GM19351 (cell line): ENCODE data around the gene VPS18.

ENCODE experiments used
- ATAC-seq: cut with Tn5 transposase; IDR thresholded peaks from one replicate; pipeline ENCODE4 v1.9.1; 2021; ENCODE audit warnings: mild to moderate bottlenecking, moderate library complexity; ENCODE audit not compliant: unreplicated experiment

VPS18 gene

DNA sequence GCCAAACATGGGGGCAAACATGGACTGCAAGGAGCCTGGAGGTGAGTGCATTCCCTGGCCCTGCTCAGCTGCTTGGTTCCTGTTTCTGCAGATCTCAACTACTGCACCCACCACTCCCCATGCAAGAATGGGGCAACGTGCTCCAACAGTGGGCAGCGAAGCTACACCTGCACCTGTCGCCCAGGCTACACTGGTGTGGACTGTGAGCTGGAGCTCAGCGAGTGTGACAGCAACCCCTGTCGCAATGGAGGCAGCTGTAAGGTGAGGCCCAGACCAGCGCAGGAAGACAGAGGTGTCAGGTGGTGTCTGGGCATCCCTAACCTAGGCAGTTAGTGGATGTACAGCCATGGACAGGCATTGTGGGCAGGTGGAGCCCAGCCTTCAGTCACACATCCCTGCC lies 40.2 kb downstream of the VPS18 start:
- ATAC-seq: no peak

DNA sequence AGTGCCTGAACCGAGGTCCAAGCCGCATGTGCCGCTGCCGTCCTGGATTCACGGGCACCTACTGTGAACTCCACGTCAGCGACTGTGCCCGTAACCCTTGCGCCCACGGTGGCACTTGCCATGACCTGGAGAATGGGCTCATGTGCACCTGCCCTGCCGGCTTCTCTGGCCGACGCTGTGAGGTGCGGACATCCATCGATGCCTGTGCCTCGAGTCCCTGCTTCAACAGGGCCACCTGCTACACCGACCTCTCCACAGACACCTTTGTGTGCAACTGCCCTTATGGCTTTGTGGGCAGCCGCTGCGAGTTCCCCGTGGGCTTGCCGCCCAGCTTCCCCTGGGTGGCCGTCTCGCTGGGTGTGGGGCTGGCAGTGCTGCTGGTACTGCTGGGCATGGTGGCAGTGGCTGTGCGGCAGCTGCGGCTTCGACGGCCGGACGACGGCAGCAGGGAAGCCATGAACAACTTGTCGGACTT lies 42.0 kb downstream of the VPS18 start:
- ATAC-seq: no peak

DNA sequence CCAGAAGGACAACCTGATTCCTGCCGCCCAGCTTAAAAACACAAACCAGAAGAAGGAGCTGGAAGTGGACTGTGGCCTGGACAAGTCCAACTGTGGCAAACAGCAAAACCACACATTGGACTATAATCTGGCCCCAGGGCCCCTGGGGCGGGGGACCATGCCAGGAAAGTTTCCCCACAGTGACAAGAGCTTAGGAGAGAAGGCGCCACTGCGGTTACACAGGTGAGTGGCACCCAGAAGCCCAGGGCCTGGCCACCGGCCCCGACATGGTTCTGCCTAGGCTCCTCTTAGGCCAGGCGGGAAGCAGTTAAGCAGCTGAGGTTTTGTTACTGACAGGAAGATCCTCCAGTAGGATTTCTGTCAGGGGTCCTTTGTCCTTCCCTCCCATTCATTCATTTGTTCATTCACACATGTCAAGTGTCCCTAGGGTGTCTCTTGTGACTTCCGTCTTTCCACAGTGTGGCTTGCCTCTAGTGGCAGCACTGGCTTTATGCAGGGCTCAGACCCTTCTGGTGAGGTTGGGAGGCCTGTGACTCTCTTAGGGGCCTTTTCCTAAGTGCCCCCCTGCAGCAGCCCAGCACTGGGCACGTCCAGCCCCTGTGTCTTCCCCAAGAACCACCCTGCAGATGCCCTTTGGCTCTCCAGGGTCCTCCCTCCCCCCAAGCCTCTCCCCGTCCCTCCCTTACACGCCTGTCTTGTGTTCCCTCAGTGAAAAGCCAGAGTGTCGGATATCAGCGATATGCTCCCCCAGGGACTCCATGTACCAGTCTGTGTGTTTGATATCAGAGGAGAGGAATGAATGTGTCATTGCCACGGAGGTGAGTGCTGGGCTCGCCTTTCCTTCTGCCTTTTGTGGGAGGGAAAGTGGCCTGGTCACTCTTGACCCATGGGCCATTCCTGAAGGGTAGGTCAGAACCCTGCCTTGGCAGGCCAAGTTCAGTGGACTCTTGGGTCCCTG lies 42.7 kb downstream of the VPS18 start:
- no peak for ATAC-seq

DNA sequence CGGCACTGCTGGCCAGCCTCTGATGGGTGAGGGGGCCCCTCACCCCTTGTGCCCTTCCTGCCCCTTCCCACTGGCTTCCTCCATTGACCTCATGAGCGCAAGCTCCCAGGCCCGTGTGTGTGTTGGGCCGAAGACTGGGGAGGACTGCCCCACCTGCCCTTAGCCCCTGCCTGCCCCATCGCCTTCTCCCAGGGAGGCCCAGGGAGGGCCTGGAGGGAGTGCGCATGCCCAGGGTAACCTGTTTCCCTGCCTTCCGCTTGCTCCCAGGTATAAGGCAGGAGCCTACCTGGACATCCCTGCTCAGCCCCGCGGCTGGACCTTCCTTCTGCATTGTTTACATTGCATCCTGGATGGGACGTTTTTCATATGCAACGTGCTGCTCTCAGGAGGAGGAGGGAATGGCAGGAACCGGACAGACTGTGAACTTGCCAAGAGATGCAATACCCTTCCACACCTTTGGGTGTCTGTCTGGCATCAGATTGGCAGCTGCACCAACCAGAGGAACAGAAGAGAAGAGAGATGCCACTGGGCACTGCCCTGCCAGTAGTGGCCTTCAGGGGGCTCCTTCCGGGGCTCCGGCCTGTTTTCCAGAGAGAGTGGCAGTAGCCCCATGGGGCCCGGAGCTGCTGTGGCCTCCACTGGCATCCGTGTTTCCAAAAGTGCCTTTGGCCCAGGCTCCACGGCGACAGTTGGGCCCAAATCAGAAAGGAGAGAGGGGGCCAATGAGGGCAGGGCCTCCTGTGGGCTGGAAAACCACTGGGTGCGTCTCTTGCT lies 43.7 kb downstream of the VPS18 start:
- ATAC-seq: no peak

GRCh38 chr15:40938536-40938870 lies 44.3 kb downstream of the VPS18 start:
- ATAC-seq: no peak

GRCh38 chr15:40940296-40940801 lies 46.1 kb downstream of the VPS18 start:
- ATAC-seq: no peak

- ATAC-seq: no peak
These were observed 46.8 kb downstream of the VPS18 start for GRCh38 chr15:40941068-40941527.

DNA sequence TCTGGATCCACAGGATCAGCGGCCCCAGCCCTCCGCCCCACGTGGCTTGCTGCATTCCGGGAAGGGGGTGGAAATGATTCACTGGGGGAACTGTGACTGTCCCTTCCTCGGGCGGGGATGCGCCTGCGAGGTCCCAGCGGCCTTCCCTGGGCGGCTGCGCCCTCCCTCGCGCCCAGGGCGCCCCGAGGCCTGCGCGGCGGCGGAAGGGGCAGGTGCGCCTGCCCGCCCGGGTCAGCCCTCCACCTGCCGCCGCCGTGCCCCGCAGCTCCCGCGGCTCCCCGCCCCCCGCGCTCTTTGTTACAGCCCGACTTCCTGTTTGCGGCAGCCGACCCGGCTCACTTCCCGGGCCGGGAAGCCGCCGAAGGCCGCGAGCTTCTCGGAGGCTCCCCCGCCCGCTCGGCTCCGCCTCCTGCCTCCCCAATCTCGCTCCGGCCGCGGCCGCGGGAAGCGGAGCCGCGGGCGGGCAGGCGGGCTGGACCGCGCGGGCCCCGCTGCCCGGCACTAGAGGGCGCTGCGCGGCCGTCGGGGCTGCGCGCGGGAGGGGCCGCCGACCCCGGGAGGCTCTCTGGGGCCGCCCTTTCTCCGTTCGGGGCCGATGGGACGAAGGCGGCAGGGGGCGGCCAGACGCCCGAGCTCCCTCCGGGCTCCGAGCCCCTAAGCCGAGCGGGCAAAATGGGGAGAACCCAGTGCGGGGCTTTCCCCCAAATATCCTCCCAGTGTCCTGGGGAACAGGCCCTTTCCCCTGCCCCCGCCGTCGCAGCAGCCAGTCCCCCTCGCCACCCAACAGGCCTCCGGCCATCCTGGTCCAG lies 47.5 kb downstream of the VPS18 start:
- ATAC-seq: peak; percentile 72

DNA sequence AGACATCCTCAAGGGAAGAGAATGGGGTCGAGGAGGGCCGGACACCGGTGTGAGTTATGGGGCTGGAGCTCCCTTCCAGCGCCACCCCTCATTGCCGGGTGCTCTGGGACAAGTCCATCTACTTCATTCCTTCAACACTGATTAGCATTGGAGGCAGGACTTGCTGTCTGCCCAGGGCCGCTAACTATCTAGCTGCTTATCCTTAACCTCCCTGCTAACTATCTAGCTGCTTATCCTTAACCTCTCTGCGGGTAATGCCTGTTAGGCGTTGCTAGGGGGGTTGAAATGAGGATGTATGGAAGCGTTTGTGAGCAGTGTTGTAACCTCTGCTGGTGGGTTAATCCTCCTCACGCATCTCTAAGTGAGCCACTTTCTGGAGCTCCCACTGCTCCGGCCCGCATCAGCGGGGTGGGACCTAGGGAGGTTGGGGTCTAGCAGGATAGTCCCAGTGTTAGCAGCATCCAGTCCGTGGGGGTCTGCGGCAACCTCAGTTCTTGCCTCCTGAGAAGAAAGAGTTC lies 48.1 kb downstream of the VPS18 start:
- ATAC-seq: no peak

- no peak for ATAC-seq
These were observed 48.6 kb downstream of the VPS18 start for GRCh38 chr15:40942878-40943277.

DNA sequence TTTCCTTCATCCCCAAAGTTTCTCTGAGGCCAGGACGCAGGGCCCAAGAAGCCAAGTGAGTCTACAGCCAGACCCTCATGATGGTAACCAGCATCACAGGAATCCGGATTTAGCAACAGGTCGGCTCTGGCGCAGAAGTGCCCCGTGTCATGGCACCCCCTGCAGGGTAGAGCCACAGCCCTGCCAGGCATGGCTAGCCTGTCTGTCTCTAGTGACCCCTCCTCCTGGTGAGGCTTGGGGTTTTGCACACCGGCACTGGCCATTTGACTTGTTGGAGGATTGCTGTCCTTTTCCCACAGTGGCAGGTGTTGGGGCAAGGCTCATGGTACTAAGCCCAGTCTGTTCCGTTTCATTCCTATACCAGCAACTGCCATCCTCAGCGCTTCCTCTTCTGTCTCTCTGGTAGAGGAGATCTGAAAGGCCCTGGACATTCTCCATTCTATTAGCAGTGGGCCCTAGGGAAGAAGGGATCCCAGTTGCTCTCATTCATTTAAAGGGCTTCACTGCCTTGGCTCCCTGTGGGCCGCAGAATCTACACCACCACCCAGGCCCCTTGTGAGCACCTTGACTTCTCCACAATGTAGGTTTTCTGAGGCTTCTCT lies 49.6 kb downstream of the VPS18 start:
- no peak for ATAC-seq

GRCh38 chr15:40944510-40945296 lies 50.5 kb downstream of the VPS18 start:
- no peak for ATAC-seq

- ATAC-seq: no peak
These were observed 54.6 kb downstream of the VPS18 start for GRCh38 chr15:40948706-40949473.

DNA sequence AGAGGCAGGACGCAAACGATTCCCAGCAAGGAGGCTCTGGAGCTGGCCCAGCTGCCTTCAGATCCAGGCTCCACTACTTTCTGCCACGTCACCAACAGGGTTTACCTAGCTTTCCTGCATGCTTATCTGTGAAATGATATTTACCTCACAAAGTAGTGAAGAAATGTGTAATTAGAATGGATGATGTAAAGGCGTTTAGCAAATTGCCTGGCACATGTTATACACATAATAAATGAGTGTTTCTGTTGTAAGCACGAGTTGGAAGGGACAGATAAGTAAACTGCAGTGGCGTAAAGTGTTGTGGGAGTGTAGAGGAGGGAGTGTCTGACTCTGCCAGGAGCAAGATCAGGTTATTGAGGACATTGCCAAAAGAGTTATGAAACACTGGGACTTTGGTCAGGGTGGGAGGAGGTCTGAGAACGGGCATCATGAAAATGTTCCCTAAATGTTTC lies 55.5 kb downstream of the VPS18 start:
- no peak for ATAC-seq

DNA sequence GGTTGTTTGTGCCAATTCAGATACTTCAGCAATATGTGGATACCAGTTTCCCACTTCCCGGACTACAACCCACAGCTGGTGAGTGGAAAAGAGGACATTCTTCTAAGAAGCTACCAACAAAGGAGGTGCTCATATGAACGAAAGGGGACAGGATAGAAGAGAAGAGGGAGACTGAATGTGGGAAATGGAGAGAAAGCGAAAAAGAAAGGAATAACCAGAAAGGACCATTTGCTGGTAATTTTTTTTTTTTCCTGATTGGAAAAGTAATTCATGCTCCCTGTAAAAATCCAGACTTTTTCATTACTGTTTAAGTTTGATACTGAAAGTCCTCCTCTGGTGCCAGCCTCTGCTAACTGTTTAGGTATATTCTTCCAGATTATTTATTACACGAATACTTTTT lies 57.5 kb downstream of the VPS18 start:
- no peak for ATAC-seq

DNA sequence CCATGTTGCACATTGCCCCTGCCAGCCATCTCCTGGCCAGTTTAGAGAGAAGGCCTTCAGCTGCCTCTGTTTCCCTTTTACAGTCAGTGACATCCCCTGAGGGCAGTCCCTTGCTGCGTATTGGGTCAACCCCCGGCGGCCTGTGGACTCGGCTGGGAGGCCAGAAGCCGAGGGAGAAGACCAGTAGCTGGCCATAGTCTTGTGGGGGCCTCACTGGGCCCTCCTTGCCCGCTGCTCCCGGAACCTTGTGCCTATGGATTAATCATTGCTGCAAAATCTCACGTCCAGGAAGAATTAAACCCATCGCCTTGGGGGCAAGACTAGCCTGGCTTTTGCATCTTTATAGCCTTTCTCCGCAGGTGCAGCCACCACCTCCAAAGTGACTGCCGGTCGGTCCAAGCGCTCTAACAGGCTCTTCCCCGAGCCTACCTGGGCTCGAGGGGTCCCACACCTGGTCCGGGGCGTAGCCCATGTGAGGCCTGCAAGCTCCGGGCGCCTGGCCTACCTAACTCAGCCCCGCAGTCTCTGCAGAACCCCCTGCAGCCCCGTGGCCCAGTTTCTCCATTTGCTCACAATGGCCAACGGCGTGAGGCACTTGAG lies 58.2 kb downstream of the VPS18 start:
- ATAC-seq: no peak

- ATAC-seq: peak; percentile 95
These were observed 58.9 kb downstream of the VPS18 start, which contains the start of gene CHAC1 for GRCh38 chr15:40952901-40953712. Gene CHAC1 (plus strand): TSS chr15:40953471. CDS start chr15:40953584, 113 bp downstream.
